Body of pancreas (tissue), 4 donors: ENCODE results near the gene PATL2.

ENCODE experiments used
- POLR2A ChIP-seq, 3 donors: fragments of 450-650 bp; IDR thresholded peaks; one replicate each; pipeline ENCODE4 v1.6.1; 2016; ENCODE audit warnings: antibody characterized with exemption in 3 of 3, mild to moderate bottlenecking in 2 of 3
- TF ChIP-seq, protein P1 (sequence below), 7 experiments: fragments of 450-650 bp in 4 of 7; fragments of 200-600 bp in 3 of 7; sonication (generic) in 3 of 7; IDR thresholded peaks; one replicate each; pipeline ENCODE4 v1.5.1; 2016 to 2019; ENCODE audit warnings: antibody characterized with exemption in 7 of 7

DNA sequence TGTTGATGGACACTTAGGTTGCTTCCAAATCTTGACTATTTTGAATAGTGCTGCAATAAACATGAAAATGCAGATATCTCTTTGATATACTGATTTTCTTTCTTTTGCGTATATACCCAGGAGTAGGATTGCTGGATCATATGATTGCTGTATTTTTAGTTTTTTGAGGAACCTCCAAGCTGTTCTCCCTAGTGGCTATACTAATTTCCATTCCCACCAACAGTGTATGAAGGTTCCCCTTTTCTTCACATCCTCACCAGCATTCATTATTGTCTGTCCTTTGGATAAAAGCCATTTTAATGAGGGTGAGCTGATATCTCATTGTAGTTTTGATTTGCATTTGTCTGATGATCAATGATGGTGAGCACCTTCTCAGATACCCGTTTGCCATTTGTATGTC lies 12.5 kb downstream of the PATL2 start:
- TF ChIP-seq POLR2A (IDR thresholded peaks at IDR 0.05), result no peak
- TF ChIP-seq, protein P1, sequence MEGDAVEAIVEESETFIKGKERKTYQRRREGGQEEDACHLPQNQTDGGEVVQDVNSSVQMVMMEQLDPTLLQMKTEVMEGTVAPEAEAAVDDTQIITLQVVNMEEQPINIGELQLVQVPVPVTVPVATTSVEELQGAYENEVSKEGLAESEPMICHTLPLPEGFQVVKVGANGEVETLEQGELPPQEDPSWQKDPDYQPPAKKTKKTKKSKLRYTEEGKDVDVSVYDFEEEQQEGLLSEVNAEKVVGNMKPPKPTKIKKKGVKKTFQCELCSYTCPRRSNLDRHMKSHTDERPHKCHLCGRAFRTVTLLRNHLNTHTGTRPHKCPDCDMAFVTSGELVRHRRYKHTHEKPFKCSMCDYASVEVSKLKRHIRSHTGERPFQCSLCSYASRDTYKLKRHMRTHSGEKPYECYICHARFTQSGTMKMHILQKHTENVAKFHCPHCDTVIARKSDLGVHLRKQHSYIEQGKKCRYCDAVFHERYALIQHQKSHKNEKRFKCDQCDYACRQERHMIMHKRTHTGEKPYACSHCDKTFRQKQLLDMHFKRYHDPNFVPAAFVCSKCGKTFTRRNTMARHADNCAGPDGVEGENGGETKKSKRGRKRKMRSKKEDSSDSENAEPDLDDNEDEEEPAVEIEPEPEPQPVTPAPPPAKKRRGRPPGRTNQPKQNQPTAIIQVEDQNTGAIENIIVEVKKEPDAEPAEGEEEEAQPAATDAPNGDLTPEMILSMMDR (IDR thresholded peaks at IDR 0.05), result no peak
